Measurements from ENCODE around the gene PITPNC1.
"Not testable (repeated sequence)": the region's sequence is repeated elsewhere in the genome, so short reads cannot be mapped to it uniquely, and the experiment has no call there.

DNA sequence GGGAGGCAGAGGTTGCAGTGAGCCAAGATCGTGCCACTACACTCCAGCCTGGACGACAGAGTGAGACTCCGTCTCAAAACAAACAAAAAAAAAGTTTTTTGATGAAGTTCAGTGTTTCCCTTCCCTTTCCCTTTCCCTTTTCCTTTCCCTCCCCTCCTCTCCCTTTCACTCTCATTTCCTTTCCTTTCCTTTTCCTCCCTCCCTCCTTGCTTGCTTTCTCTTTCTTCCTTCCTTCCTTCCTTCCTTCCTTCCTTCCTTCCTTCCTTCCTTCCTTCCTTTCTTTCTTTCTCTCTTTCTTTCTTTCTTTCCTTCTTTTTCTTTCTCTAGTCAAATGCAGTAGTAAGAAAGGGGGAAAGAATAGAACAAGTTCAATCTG, 31.4 kb downstream of the PITPNC1 start:
- TF ChIP-seq, protein P1, sequence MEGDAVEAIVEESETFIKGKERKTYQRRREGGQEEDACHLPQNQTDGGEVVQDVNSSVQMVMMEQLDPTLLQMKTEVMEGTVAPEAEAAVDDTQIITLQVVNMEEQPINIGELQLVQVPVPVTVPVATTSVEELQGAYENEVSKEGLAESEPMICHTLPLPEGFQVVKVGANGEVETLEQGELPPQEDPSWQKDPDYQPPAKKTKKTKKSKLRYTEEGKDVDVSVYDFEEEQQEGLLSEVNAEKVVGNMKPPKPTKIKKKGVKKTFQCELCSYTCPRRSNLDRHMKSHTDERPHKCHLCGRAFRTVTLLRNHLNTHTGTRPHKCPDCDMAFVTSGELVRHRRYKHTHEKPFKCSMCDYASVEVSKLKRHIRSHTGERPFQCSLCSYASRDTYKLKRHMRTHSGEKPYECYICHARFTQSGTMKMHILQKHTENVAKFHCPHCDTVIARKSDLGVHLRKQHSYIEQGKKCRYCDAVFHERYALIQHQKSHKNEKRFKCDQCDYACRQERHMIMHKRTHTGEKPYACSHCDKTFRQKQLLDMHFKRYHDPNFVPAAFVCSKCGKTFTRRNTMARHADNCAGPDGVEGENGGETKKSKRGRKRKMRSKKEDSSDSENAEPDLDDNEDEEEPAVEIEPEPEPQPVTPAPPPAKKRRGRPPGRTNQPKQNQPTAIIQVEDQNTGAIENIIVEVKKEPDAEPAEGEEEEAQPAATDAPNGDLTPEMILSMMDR (IDR thresholded peaks at IDR 0.05; ENCODE audit: poor library complexity, severe bottlenecking), result not testable (repeated sequence)
- TF ChIP-seq SMC3 (conservative IDR thresholded peaks at IDR 0.05; ENCODE audit: poor library complexity); EZH2 (IDR thresholded peaks at IDR 0.05; ENCODE audit: borderline replicate concordance, insufficient read depth, low read length, poor library complexity, severe bottlenecking); EP300 (conservative IDR thresholded peaks at IDR 0.05; ENCODE audit: poor library complexity, severe bottlenecking); POLR2AphosphoS5 (IDR thresholded peaks at IDR 0.05); RAD21 (conservative IDR thresholded peaks at IDR 0.05); MXI1 (conservative IDR thresholded peaks at IDR 0.05; ENCODE audit: poor library complexity, severe bottlenecking); TAF1 (IDR thresholded peaks at IDR 0.05; ENCODE audit: low read depth): not testable (repeated sequence)
- TF ChIP-seq, protein P2, sequence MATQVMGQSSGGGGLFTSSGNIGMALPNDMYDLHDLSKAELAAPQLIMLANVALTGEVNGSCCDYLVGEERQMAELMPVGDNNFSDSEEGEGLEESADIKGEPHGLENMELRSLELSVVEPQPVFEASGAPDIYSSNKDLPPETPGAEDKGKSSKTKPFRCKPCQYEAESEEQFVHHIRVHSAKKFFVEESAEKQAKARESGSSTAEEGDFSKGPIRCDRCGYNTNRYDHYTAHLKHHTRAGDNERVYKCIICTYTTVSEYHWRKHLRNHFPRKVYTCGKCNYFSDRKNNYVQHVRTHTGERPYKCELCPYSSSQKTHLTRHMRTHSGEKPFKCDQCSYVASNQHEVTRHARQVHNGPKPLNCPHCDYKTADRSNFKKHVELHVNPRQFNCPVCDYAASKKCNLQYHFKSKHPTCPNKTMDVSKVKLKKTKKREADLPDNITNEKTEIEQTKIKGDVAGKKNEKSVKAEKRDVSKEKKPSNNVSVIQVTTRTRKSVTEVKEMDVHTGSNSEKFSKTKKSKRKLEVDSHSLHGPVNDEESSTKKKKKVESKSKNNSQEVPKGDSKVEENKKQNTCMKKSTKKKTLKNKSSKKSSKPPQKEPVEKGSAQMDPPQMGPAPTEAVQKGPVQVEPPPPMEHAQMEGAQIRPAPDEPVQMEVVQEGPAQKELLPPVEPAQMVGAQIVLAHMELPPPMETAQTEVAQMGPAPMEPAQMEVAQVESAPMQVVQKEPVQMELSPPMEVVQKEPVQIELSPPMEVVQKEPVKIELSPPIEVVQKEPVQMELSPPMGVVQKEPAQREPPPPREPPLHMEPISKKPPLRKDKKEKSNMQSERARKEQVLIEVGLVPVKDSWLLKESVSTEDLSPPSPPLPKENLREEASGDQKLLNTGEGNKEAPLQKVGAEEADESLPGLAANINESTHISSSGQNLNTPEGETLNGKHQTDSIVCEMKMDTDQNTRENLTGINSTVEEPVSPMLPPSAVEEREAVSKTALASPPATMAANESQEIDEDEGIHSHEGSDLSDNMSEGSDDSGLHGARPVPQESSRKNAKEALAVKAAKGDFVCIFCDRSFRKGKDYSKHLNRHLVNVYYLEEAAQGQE (IDR thresholded peaks at IDR 0.05; ENCODE audit: borderline replicate concordance), result not testable (repeated sequence)

Data from neural cell (in vitro differentiated cells).